HG03280 (cell line): ENCODE results near the gene KRTAP4-3.
"Not testable (repeated sequence)": the region's sequence is repeated elsewhere in the genome, so short reads cannot be mapped to it uniquely, and the experiment has no call there.

Source experiments
- ATAC-seq: cut with Tn5 transposase; IDR thresholded peaks from one replicate; pipeline ENCODE4 v1.9.1; 2021; ENCODE audit warnings: mild to moderate bottlenecking, moderate library complexity; ENCODE audit not compliant: unreplicated experiment

The KRTAP4-3 gene

DNA sequence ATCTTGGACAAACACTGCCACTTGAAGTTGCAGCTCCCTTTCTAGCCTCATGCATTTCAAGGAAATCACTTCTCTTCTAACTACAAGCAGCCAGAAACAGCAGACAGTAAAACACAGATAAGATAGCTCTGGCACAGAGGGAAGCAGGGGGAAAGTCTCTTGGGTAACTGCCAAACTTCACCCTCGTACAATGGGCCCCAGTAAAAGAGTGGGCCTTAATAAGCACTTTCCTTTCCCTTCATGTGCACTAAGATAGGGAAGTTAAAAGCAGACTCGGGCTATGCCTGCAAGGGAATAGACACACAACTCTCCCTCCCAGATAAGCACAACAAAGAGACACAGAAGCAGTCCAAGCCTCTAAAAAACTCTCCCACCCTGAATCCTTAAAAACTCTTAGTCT lies 14.2 kb downstream of the KRTAP4-3 start:
- ATAC-seq, result no peak

DNA sequence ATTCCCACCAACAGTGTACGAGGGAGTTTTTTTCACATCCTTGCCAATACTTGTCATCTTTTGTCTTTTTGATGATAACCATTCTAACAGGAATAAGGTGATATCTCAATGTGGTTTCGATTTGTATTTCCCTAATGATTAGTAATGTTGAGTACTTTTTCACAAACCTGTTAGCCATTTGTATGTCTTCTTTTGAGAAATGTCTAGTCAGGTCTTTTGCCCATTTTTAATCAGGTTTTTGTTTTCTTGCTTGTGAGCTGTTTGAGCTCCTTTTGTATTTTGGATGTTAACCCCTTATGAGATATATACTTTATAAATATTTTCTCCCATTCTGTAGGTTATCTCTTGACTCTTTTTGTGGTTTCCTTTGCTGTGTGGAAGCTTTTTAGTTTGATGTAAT lies 16.5 kb downstream of the KRTAP4-3 start:
- no peak for ATAC-seq

DNA sequence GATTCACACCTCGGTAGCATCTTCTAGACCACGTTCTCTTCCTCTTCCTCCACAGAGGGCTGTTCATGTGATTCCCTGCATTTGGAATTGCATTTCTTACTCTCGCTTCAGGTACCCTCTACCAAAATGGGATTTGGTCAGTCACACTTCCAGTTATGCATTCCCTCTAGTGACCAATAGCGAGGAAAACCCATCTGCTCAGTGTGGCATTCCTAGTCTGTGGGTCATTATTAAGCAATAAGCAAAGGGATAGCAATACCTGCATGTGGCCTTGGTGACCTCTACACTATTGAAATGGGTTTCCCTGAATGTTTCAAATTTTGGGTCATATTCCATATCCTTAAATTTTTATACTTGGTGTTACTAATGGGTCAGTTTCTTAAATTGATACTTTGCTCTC lies 18.0 kb downstream of the KRTAP4-3 start:
- ATAC-seq, result no peak

DNA sequence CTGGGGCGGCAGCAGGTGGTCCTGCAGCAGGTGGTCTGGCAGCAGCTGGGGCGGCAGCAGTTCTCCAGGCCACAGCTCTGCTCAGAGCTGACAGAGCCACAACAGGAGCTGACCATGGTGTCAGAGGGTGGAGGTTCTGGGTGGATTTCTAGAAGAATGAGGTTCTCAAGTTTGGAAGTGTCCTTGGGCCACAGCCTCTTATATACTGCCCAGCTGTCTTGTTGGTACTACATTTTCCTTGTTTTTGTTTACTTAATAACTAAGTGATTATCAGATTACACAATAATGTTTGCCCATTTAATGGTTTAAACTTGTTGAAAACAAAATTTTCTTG lies 18.4 kb downstream of the KRTAP4-3 start, which contains the start of gene KRTAP4-5:
Gene KRTAP4-5, minus strand, starts transcription at position 174 of the 334 bp plus-strand sequence. Its CDS starts 58 bp downstream, at position 116.
- no peak for ATAC-seq

DNA sequence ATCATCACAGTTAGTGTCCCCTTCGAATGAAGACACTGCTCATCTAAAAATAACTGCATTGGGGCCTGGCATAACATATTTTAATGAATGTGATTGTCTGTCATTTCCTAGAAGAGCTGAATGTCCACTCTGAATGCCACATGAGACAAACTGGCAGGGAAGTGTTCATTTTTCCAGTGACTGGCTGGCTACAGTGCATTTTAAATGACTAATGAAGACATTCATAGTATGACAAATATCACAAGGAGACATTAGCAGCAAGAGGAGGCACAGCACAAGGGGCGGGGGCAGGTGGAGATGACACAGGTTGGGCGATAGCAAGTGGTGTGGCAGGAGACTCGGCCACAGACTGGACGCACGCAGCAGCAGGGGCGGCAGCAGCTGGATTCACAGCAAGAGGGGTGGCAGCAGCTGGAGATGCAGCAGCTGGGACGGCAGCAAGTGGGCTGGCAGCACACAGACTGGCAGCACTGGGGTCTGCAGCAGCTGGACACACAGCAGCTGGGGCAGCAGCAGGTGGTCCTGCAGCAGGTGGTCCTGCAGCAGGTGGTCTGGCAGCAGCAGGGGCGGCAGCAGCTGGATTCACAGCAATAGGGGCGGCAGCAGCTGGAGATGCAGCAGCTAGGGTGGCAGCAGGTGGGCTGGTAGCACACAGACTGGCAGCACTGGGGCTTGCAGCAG lies 18.9 kb downstream of the KRTAP4-3 start:
- ATAC-seq, result not testable (repeated sequence)

DNA sequence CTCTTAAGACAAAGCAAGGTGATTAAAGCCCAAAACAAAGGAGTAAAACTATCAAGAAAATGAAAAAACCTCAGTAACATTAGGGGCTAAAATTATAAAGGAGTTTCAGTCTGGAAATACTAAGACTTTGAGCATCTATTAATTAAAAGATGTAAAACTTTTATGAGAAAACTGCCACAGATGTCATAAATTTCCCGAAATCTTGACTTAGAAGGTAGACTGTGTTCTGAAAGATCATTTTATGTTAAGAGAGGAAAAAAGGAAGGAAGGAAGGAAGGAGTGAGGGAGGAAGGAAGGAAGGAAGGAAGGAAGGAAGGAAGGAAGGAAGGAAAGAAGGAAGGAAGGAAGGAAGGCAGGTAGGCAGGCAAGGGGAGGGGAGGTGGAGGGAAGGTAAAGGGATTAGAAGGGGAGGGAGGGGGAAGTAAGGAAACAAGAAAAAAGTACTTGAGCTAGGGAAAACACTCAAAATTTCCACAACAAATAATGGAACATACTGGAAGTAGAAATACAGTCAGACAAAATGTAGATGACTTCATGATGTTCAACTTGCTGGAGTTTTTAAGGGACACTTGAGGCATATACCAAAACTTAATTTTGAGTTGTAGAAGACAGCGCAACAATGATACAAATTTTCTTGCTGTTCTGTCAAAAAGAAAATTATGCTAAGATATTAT lies 20.4 kb downstream of the KRTAP4-3 start:
- no peak for ATAC-seq

DNA sequence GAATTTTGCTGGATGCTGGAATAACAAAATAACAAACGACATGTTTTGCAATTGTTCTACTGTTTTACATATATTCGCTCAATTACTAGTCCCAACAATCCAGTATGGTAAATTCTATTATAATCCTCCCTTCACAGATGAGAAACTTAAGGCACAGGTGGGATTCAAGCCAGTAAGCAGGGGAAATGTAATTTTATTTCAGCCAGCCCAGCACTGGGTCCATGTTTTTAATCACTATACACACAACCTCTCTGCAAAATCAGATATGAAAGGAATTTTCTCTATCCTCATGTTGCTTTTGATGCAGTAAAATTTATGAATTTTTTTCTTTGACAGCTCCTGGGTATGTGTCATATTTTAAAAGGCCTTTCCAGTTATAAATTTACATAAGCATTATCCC lies 22.8 kb downstream of the KRTAP4-3 start:
- ATAC-seq, result no peak

DNA sequence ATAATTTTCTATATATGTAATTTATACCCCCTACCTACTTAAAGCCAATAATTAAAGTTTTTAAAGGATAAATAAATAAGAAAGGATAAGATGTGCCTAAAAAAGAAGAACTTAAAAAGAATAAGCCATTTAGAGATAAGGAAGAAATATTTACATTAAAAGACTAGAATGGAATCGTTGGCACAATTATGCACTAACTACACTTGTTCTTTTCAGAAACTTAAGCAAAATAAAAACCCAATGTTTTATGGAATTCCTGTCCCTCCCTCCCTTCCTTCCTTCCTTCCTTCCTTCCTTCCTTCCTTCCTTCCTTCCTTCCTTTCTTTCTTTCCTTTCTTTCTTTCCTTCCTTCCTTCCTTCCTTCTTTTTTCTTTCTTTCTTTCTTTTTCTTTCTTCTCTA lies 23.2 kb downstream of the KRTAP4-3 start:
- no peak for ATAC-seq

DNA sequence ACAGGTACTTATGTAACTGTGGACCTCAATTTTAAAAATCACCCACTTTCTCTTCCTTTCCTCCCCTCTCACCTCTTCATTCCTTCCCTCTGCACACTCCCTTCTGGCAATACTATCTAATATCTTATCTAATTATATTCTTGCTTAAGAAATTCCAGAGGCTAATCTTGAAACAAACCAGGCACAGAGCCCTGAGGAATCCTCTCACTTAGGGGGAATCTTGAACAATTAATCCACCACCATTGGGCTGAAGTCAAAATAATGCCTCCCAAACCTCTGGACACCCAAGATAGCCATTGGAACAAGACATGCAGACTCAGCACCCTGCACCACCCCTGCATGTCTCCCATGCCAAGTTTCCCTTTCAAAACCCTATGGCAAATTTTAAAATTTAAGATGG lies 26.7 kb downstream of the KRTAP4-3 start:
- no peak for ATAC-seq

DNA sequence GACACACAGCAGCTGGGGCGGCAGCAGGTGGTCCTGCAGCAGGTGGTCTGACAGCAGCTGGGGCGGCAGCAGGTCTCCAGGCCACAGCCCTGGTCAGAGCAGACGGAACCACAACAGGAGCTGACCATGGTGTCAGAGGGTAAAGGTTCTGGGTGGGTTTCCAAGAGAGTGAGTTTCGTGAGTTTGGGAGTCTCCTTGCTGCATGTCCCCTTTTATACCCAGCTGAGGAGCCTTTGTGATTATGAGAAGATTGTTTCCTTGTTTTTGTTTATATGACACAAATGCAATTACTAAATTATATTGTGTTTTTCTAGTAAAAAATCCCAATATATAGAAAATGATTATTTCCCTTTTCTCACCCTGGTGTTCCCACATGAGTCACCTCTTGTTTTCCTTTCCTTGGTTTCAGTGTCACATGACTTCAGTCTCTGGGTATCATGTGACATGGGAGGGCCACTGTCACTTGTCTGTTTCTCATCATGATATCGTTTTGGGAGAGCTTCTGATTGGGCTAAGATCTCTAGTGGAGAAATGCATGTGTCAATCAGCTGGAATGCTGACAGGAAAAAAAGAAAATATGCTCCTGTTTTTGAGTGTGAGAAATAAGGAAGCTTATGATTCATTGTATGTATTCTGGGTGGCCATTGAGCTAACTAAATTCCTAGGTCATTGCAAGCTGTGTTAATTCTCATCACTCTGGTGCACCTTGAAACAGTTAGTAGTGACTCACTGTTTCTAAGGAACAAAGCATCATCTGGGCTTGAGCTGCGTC lies 27.5 kb downstream of the KRTAP4-3 start, which contains the start of gene KRTAP4-6:
Gene KRTAP4-6, minus strand, starts transcription at position 185 of the 772 bp plus-strand sequence. Its CDS starts 57 bp downstream, at position 128.
- ATAC-seq, result no peak

DNA sequence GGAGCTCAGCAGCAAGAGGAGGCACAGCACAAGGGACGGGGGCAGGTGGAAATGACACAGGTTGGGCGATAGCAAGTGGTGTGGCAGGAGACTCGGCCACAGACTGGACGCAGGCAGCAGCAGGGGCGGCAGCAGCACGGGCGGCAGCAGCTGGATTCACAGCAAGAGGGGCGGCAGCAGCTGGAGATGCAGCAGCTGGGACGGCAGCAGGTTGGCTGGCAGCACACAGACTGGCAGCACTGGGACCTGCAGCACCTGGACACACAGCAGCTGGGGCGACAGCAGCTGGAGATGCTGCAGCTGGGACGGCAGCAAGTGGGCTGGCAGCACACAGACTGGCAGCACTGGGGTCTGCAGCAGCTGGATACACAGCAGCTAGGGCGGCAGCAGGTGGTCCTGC lies 28.2 kb downstream of the KRTAP4-3 start:
- not testable (repeated sequence) for ATAC-seq

DNA sequence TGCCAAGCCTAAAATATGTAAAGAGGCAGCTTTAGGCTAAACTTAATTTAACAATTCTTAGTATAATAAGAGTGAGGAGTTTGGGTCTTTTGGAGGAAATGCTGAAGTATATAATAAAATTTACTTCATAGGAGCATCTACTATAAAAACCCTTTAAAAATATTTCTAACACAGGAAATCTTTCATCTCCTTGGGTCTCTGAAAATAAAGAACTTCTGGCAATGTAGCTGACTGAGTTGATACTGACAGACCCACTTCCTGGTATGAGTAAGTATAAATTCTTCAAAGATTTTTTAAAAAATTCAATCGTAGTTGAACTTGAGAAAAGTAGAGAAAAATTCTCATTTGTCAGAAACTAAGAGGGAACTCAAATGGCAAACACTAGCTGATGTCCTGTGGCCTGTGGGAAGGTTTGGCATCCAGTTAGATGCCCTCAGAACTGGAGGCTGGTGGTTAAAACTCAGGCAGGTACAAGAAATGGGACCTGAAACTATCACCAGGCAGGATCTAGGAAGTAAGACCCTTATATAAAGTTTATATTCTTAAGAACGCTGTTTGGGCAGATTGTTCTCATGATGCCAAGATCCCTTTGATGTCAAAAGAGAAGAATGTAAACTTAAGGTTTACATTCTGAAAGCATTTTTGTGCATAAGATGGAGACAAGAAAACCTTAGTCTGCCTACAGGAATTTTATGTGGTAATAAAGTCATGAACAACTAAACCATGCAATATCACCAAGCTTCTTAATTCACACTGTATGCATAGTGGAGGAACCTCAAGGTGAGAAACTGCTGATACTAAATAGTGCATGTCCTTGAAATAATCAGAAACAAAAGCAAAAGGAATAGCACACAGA lies 33.9 kb downstream of the KRTAP4-3 start:
- no peak for ATAC-seq

DNA sequence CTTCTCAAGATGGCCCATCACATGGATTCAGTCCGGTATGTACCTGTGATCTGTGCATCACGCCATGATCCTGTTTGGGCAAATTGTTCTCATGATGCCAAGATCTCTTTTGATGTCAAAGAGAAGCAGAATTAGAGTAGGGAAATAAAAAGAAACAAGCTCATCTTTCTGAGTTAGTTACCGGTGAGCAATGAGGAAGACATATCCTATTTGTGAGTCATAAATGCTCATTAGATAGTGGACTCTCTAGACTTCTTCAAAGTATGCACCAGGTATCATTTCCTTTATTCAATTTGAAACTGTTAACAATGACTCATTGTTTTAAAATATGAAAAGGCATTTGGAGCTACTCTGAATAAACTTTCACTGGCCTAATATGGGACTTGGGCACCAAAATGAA lies 36.0 kb downstream of the KRTAP4-3 start:
- ATAC-seq, result no peak

DNA sequence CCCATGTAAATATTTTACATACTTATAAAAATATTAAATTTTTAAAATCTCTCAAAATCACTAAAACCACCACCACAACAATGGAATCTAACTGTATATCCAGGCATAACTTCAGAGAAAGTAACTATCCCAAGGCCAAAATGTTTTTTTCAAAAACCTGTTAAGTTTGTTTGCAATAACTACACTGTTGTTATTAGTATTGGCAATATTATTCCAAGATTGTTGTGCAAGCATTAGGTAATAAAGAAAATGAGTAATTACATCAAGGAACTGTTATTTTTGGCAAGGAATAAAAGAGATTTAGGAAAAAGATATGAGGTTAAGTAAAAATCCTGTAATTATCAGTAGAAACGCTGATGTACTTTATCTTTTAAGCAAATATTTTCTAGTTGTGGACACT lies 40.6 kb downstream of the KRTAP4-3 start:
- no peak for ATAC-seq

DNA sequence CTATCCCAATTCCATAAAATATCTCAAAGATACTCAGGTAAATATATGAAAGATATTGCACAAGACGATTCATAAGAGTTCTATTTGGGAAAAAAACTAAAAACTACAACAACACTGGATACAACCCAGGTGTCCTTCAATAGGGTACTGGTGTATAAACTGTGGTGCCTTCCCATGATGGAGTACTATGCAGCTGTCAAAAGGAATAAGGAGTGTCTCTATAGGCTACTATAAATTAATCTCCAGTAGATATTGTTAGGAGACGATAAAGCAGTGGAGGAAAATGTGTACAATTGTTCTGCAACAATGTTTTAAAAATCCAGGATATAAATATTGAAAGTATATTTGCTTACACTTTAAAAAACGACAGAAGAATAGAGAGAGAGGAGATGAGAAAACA lies 41.6 kb downstream of the KRTAP4-3 start:
- no peak for ATAC-seq

DNA sequence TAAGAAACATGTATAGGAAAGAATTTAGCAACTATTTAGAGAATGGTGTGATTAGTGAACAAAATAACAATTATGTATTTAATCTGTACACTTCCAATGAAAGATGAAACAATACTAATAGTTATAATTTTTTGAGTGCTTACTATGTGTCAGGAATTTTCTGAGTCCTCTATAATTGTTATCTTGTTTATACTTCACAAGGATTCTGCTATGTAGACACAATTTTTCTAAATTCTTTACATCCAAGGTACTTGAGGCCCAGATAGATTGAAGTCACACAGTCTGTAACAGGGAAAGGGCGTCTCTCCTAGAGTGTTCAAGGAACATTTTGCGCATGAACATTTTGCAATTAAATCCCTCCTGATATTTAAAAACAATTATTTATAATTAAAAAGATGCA lies 43.0 kb downstream of the KRTAP4-3 start:
- ATAC-seq, result no peak

DNA sequence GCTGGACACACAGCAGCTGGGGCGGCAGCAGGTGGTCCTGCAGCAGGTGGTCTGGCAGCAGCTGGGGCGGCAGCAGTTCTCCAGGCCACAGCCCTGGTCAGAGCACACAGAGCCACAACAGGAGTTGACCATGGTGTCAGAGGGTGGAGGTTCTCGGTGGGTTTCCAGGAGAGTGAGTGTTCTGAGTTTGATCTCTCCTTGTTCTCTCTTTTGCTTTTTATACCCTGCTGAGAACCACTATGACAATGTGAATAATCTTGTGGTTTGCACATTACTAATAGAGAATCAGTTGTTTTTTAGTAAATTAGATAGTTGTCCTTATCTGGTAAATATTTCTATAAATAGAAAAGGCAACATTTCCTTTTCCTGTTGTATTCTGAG lies 44.0 kb downstream of the KRTAP4-3 start, which contains the start of gene KRTAP4-12:
Gene KRTAP4-12, minus strand, starts transcription at position 192 of the 381 bp plus-strand sequence. Its CDS starts 60 bp downstream, at position 132.
- not testable (repeated sequence) for ATAC-seq

DNA sequence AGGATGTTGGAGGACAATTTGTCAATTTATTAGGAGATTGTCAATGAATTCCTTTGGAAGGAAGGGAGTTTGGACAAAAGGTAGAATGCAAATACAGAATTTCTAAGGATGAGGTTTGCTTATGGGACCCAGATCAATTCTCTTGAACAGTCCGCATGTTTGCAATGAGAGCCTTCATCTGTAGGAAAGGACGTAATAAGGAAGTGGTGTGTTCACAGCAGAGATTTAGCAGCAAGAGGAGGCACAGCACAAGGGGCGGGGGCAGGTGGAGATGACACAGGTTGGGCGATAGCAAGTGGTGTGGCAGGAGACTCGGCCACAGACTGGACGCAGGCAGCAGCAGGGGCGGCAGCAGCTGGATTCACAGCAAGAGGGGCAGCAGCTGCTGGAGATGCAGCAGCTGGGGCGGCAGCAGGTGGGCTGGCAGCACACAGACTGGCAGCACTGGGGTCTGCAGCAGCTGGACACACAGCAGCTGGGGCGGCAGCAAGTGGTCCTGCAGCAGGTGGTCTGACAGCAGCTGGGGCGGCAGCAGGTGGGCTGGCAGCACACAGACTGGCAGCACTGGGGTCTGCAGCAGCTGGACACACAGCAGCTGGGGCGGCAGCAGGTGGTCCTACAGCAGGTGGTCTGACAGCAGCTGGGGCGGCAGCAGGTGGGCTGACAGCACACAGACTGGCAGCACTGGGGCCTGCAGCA lies 44.6 kb downstream of the KRTAP4-3 start:
- not testable (repeated sequence) for ATAC-seq

DNA sequence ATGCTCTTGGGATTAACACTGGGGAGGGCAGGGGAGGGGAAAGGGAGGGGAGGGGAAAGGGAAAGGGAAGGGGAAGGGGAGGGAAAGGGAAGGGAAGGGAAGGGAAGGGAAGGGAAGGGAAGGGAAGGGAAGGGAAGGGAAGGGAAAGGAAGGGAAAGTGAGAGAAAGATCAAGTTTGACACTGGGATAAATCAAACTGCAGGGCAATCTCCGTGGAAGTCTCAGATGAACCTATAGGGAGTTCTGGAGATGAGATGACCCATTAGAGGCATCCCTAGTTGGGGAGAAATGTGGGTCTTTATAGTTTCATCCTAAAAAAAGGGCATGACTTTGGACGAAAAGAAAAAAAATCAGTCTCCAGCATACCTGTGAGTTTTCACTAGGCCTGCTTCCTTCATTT lies 46.3 kb downstream of the KRTAP4-3 start:
- no peak for ATAC-seq
